Right lobe of liver (tissue), 4 donors: ENCODE measurements around the gene MUS81.

ENCODE experiments used
- POLR2A ChIP-seq: fragments of 450-650 bp; IDR thresholded peaks from one replicate; pipeline ENCODE4 v1.6.1; 2017; ENCODE audit warnings: antibody characterized with exemption, mild to moderate bottlenecking
- TF ChIP-seq, protein P1 (sequence below), 4 donors: fragments of 200-600 bp in 3 of 4; fragments of 450-650 bp in 1 of 4; IDR thresholded peaks; one replicate each; pipeline versions ENCODE4 v1.5.1 to v1.8.0; 2016 to 2022; ENCODE audit warnings: antibody characterized with exemption in 4 of 4, mild to moderate bottlenecking in 2 of 4
- donor health status: DM: no; HTN: no; CAD: no.
- donor health status: DM: no; HTN: no; CAD: no.
- donor health status: DM: no; HTN: yes; CAD: no.

GRCh38 chr11:65861165-65861505 lies 902 bp downstream of the MUS81 start:
- TF ChIP-seq, protein P1, sequence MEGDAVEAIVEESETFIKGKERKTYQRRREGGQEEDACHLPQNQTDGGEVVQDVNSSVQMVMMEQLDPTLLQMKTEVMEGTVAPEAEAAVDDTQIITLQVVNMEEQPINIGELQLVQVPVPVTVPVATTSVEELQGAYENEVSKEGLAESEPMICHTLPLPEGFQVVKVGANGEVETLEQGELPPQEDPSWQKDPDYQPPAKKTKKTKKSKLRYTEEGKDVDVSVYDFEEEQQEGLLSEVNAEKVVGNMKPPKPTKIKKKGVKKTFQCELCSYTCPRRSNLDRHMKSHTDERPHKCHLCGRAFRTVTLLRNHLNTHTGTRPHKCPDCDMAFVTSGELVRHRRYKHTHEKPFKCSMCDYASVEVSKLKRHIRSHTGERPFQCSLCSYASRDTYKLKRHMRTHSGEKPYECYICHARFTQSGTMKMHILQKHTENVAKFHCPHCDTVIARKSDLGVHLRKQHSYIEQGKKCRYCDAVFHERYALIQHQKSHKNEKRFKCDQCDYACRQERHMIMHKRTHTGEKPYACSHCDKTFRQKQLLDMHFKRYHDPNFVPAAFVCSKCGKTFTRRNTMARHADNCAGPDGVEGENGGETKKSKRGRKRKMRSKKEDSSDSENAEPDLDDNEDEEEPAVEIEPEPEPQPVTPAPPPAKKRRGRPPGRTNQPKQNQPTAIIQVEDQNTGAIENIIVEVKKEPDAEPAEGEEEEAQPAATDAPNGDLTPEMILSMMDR (IDR thresholded peaks at IDR 0.05) = no peak
- TF ChIP-seq POLR2A = no peak
